Cardiac muscle cell (in vitro differentiated cells and primary cell): ENCODE results near the gene SPACDR. TPM values are rescaled to one million over a fixed set of nuclear protein-coding genes. Genes with fewer than 3 reads are reported as not detected.

Experiments used
- DNase-seq, 2 donors: peaks; one replicate each; pipeline versions ENCODE4 v3.0.0 to v3.0.0-alpha.2; 2010 to 2017; ENCODE audit warnings: low read depth in 1 of 2, low spot score in 1 of 2
- H3K27ac ChIP-seq: fragments of 200-600 bp; sonication (generic); 2 replicates; pipeline ENCODE4 v1.5.1; 2016
- H3K27me3 ChIP-seq: fragments of 200-600 bp; sonication (generic); 2 replicates; pipeline ENCODE4 v1.6.0; 2016; ENCODE audit warnings: control low read depth
- H3K36me3 ChIP-seq: fragments of 200-600 bp; sonication (generic); 2 replicates; pipeline ENCODE4 v1.5.1; 2016; ENCODE audit warnings: control low read depth
- H3K4me1 ChIP-seq: fragments of 200-600 bp; sonication (generic); 2 replicates; pipeline ENCODE4 v1.8.1; 2017; ENCODE audit warnings: low read depth, mild to moderate bottlenecking, mixed run types
- H3K4me3 ChIP-seq: fragments of 200-600 bp; sonication (generic); 2 replicates; pipeline ENCODE4 v1.5.1; 2016; ENCODE audit warnings: mild to moderate bottlenecking
- H3K9me3 ChIP-seq: fragments of 200-600 bp; sonication (generic); 2 replicates; pipeline ENCODE4 v1.5.1; 2017; ENCODE audit warnings: low read depth, mild to moderate bottlenecking, control low read depth
- polyA plus RNA-seq: library from polyadenylated mRNA; unstranded; fragments of >200 nt; fragmentation: Nextera tagmentation; extraction: Ambion mirVana; gene quantifications from 2 replicates; pipeline ENCODE4 v1.2.1, GENCODE V29; 2016
- total RNA-seq: library from RNA; depleted of rRNA; stranded (reverse); fragments of >200 nt; gene quantifications from 2 replicates; pipeline ENCODE4 v1.2.3, GENCODE V29; 2016
- TF ChIP-seq, protein P1 (sequence below): IDR thresholded peaks from 2 replicates; pipeline ENCODE4 v1.5.1; 2012; ENCODE audit warnings: low read depth, mild to moderate bottlenecking, low read length

Gene SPACDR
- total and polyA plus RNA-seq, 2 experiments from 2014 or later, result 1.2 to 1.6 TPM

DNA sequence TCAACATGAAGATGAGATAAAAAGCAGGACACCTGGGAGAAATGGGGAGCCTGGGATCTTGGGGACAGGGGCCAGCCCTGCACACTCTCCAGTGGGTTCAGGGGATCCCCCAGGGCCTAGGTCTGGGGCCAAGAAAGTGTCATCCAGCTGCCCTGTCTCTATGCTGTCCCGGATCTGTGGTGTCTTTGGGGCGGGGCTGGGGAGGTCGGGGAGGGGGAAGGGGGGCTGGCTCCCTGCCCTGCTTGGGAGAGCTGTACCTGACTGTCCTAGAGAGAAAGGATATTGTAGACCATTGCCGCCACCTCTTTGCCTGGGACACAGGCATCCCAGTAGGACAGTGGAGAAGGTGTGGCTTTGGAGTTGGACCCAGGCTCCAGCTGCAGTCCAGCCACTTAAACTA lies 7.0 kb upstream of the SPACDR start:
- Histone ChIP-seq H3K36me3 (peaks cover 17% of the 10 kb centered on the region), H3K27me3 (no peaks in the 10 kb centered on the region), H3K9me3 (no peaks in the 10 kb centered on the region), H3K4me3 (no peak overlapping the region), H3K4me1 (peaks cover 20% of the 10 kb centered on the region), H3K27ac (peak overlapping the region; percentile 83)
- no peak for DNase-seq
- TF ChIP-seq, protein P1, sequence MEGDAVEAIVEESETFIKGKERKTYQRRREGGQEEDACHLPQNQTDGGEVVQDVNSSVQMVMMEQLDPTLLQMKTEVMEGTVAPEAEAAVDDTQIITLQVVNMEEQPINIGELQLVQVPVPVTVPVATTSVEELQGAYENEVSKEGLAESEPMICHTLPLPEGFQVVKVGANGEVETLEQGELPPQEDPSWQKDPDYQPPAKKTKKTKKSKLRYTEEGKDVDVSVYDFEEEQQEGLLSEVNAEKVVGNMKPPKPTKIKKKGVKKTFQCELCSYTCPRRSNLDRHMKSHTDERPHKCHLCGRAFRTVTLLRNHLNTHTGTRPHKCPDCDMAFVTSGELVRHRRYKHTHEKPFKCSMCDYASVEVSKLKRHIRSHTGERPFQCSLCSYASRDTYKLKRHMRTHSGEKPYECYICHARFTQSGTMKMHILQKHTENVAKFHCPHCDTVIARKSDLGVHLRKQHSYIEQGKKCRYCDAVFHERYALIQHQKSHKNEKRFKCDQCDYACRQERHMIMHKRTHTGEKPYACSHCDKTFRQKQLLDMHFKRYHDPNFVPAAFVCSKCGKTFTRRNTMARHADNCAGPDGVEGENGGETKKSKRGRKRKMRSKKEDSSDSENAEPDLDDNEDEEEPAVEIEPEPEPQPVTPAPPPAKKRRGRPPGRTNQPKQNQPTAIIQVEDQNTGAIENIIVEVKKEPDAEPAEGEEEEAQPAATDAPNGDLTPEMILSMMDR, result no peak

- no peak overlapping the region for H3K4me3 ChIP-seq
- peaks cover 6% of the 10 kb centered on the region for H3K4me1 ChIP-seq
- H3K9me3 ChIP-seq, result no peaks in the 10 kb centered on the region
- H3K27ac ChIP-seq, result peak overlapping the region; percentile 83
- TF ChIP-seq, protein P1, result peak; percentile 89
- no peaks in the 10 kb centered on the region for H3K27me3 ChIP-seq
- DNase-seq, result peak; percentile 82 to 91
- peaks cover 17% of the 10 kb centered on the region for H3K36me3 ChIP-seq
Observed at GRCh38 chr7:100469227-100470044, 5.4 kb upstream of the SPACDR start.

- Histone ChIP-seq H3K27ac (no peak overlapping the region), H3K4me1 (peaks cover 6% of the 10 kb centered on the region), H3K4me3 (no peak overlapping the region), H3K36me3 (peaks cover 4% of the 10 kb centered on the region), H3K27me3 (no peaks in the 10 kb centered on the region), H3K9me3 (no peaks in the 10 kb centered on the region)
- TF ChIP-seq, protein P1, result no peak
- no peak for DNase-seq
Observed at GRCh38 chr7:100467638-100468373, 3.7 kb upstream of the SPACDR start.

GRCh38 chr7:100466653-100467605 lies 2.9 kb upstream of the SPACDR start:
- Histone ChIP-seq H3K27ac (no peak overlapping the region), H3K36me3 (peaks cover 4% of the 10 kb centered on the region), H3K27me3 (no peaks in the 10 kb centered on the region), H3K4me1 (peaks cover 6% of the 10 kb centered on the region), H3K9me3 (no peaks in the 10 kb centered on the region), H3K4me3 (no peak overlapping the region)
- TF ChIP-seq, protein P1, result no peak
- DNase-seq, result no peak

DNA sequence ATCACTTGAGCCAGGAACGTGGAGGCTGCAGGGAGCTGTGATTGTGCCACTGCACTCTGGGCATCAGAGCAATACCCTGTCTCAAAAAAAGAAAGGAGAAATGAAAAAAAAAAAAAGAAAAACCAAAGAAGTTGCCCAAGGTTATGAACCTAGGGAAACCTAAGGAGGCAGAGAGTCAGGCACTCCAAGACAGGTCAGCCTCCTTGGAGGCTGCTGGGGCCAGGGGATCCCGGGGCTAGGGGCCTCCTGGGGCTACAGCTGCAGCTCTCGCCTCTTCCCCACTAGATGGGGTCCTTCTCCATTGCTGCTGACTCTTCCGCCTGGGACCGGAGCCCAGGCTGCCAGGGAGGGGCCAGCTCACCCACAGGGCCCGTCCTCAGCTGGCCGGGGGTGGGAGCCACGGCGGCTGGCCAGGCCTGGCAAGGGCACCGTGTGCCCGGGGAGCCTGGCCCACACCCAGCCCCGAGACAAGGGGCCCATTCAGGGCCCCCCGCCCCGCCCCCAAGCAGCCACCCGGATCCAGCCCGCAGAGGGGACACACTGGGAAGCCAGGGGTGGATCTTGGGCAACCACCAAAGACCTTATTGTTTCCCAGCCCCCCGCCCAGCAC lies 1.7 kb upstream of the SPACDR start:
- peak; percentile 69 to 84 for DNase-seq
- peaks cover 4% of the 10 kb centered on the region for H3K36me3 ChIP-seq
- H3K9me3 ChIP-seq, result no peaks in the 10 kb centered on the region
- H3K4me1 ChIP-seq, result peaks cover 6% of the 10 kb centered on the region
- no peak overlapping the region for H3K27ac ChIP-seq
- H3K27me3 ChIP-seq, result no peaks in the 10 kb centered on the region
- TF ChIP-seq, protein P1, result peak; percentile 75
- H3K4me3 ChIP-seq, result no peak overlapping the region
